Brain microvascular endothelial cell (primary cell): ENCODE measurements around the gene KRTAP22-1.

ENCODE experiments used
- DNase-seq: peaks from one replicate; pipeline ENCODE4 v3.0.0-alpha.2; 2020
- H3K27ac ChIP-seq: fragments of 250-450 bp; sonication (Bioruptor Pico); 2 replicates; pipeline ENCODE4 v1.5.1; 2020; ENCODE audit warnings: mild to moderate bottlenecking, moderate library complexity
- H3K27me3 ChIP-seq: fragments of 250-450 bp; sonication (Bioruptor Pico); replicated peaks from 2 replicates; pipeline ENCODE4 v1.5.1; 2020; ENCODE audit warnings: mild to moderate bottlenecking
- H3K36me3 ChIP-seq: fragments of 250-450 bp; sonication (Bioruptor Pico); replicated peaks from 2 replicates; pipeline ENCODE4 v1.5.1; 2020; ENCODE audit warnings: mild to moderate bottlenecking
- H3K4me3 ChIP-seq: 2 replicates; pipeline ENCODE4 v1.5.1; 2011; ENCODE audit warnings: low read depth, mild to moderate bottlenecking, control low read depth, low read length, moderate library complexity
- CTCF ChIP-seq: IDR thresholded peaks from 2 replicates; pipeline ENCODE4 v1.5.1; 2011; ENCODE audit warnings: low read depth, mild to moderate bottlenecking, moderate library complexity, low read length, control low read depth, inconsistent platforms; ENCODE audit errors: missing control alignments
- in situ Hi-C: cut with HindIII; loops from 2 replicates; pipeline ENCODE4 v1.10.0; 2017; ENCODE audit warnings: low sequenced_read_pairs, low pct_ligation_motif_present

The KRTAP22-1 gene

DNA sequence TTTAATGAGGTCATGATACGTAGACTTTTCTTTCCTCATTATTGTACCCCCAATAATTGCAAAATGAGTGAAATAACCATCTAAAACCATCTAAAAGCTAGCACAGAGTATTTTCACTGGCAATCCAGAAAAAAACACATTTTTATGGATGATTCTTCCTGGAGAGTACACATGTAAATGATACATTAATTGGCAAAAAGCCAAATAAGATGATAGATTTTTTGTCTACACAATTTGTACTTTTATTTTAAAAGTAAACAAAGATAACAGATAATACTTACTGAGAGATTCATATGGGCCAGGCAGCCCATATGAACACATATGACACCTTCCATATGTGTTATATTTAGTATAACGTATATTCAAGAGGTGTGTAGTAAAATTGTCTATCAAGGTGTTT lies 37.3 kb upstream of the KRTAP22-1 start:
- no peak overlapping the region for H3K27ac ChIP-seq
- TF ChIP-seq CTCF: no peak
- no peaks in the 10 kb centered on the region for H3K27me3 ChIP-seq
- H3K4me3 ChIP-seq: no peak overlapping the region
- in situ Hi-C loops: no loop called here
- H3K36me3 ChIP-seq: no peaks in the 10 kb centered on the region
- no peak for DNase-seq

GRCh38 chr21:30567617-30568016 lies 33.3 kb upstream of the KRTAP22-1 start:
- no peak for TF ChIP-seq CTCF
- no peak overlapping the region for H3K27ac ChIP-seq
- in situ Hi-C loops: no loop called here
- no peak for DNase-seq
- H3K36me3 ChIP-seq: no peaks in the 10 kb centered on the region
- no peak overlapping the region for H3K4me3 ChIP-seq
- no peaks in the 10 kb centered on the region for H3K27me3 ChIP-seq

- Histone ChIP-seq H3K36me3 (no peaks in the 10 kb centered on the region), H3K27me3 (no peaks in the 10 kb centered on the region), H3K27ac (no peak overlapping the region), H3K4me3 (no peak overlapping the region)
- no peak for TF ChIP-seq CTCF
- in situ Hi-C loops: no loop called here
- peak; percentile 0 for DNase-seq
Observed at GRCh38 chr21:30577766-30578165, 23.1 kb upstream of the KRTAP22-1 start.

- H3K36me3 ChIP-seq: no peaks in the 10 kb centered on the region
- no peak for TF ChIP-seq CTCF
- in situ Hi-C loops: no loop called here
- no peak overlapping the region for H3K4me3 ChIP-seq
- H3K27me3 ChIP-seq: no peaks in the 10 kb centered on the region
- H3K27ac ChIP-seq: no peak overlapping the region
- DNase-seq: no peak
Observed at GRCh38 chr21:30579346-30579745, 21.5 kb upstream of the KRTAP22-1 start.

DNA sequence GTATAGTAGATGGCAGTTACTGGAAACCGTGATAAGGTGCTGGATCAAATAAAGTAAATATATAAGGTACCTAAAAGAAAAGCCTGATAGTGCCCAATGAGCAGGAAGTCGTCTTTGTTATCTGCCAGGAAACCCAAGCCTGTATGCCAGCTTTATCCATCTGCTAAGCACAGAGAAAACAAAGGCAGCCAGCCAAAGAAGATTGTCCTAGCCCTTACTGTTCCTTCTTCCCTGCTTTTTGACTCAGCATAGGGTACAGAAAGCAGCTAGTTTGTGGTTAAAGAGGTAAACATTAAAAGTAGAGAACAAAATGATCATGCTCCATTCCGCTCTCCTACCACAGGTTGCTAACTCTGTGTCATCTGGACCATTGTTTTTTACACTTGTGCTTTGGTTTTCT lies 20.8 kb upstream of the KRTAP22-1 start:
- Histone ChIP-seq H3K27me3 (no peaks in the 10 kb centered on the region), H3K27ac (no peak overlapping the region), H3K4me3 (no peak overlapping the region), H3K36me3 (no peaks in the 10 kb centered on the region)
- TF ChIP-seq CTCF: no peak
- in situ Hi-C loops: no loop called here
- DNase-seq: no peak

DNA sequence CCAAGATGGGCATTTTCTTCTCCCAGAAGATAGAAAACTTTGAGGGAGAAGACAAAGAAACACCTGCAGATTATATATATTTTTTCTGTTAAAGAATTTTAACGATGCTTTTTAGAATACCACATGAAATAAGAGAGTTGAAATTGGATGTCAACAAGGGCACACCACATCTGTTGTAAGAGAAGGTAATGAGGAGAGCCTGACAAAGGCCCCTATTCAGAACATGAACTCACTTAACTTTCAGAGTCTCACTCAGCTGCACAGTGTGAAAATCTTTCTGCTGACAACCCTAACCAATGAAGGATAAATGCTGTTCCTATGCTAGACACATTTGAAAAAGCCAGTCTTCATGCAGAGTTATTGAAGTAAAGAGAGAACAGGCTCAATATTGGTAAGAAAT lies 18.0 kb upstream of the KRTAP22-1 start:
- no peaks in the 10 kb centered on the region for H3K36me3 ChIP-seq
- H3K27ac ChIP-seq: no peak overlapping the region
- no peak for TF ChIP-seq CTCF
- DNase-seq: no peak
- no peaks in the 10 kb centered on the region for H3K27me3 ChIP-seq
- H3K4me3 ChIP-seq: no peak overlapping the region
- in situ Hi-C loops: no loop called here
